Activated B cell treated with CpG ODN at 0.5 μM for 24 hours (primary cell): ENCODE measurements around the gene LCN1. TPM values are rescaled to one million over a fixed set of nuclear protein-coding genes. Genes with fewer than 3 reads are reported as not detected.

Experiments used
- ATAC-seq: fragments of 200-7000 bp; cut with Tn5 transposase; one replicate; pipeline ENCODE4 v1.10.0; 2021; ENCODE audit warnings: low read depth, mild to moderate bottlenecking, moderate library complexity
- CTCF ChIA-PET: fragments of 350-600 bp; sonication (Branson Sonifier 250); formaldehyde crosslinking; loops from one replicate; lab custom pipeline; 2021; ENCODE audit warnings: antibody characterized with exemption; lab: Charles Lee
- POLR2A ChIA-PET: fragments of 350-600 bp; sonication (Branson Sonifier 250); formaldehyde crosslinking; loops from one replicate; lab custom pipeline; 2021; ENCODE audit warnings: antibody characterized with exemption; lab: Charles Lee
- DNase-seq: peaks from one replicate; pipeline ENCODE4 v3.0.0; 2022
- H3K27ac Mint-ChIP-seq: one replicate; pipeline ENCODE4 v1.8.0; 2020; ENCODE audit warnings: mixed read lengths
- H3K27me3 Mint-ChIP-seq: one replicate; pipeline ENCODE4 v1.8.0; 2021; ENCODE audit warnings: mixed read lengths
- H3K36me3 Mint-ChIP-seq: one replicate; pipeline ENCODE4 v1.8.0; 2021; ENCODE audit warnings: low read depth, mixed read lengths
- H3K4me1 Mint-ChIP-seq: one replicate; pipeline ENCODE4 v1.8.0; 2021; ENCODE audit warnings: mixed read lengths
- H3K4me3 Mint-ChIP-seq: one replicate; pipeline ENCODE4 v1.8.0; 2020; ENCODE audit warnings: mild to moderate bottlenecking, mixed read lengths
- H3K9me3 Mint-ChIP-seq: one replicate; pipeline ENCODE4 v1.8.0; 2020; ENCODE audit warnings: mixed read lengths
- intact Hi-C: fragments of 100-400 bp; cut with micrococcal nuclease; formaldehyde crosslinking; loops from one replicate; pipeline ENCODE4 v1.15.1; 2024
- total RNA-seq: library from RNA; stranded (reverse); gene quantifications from 2 replicates; pipeline ENCODE4 v1.2.3, GENCODE V29; 2022
- TF ChIP-seq, protein P1 (sequence below): fragments of 200-600 bp; IDR thresholded peaks from one replicate; pipeline ENCODE4 v1.8.0; 2022; ENCODE audit warnings: antibody characterized with exemption, mild to moderate bottlenecking

LCN1 gene
- total RNA-seq, 1 donor from 2014 or later = not detected

DNA sequence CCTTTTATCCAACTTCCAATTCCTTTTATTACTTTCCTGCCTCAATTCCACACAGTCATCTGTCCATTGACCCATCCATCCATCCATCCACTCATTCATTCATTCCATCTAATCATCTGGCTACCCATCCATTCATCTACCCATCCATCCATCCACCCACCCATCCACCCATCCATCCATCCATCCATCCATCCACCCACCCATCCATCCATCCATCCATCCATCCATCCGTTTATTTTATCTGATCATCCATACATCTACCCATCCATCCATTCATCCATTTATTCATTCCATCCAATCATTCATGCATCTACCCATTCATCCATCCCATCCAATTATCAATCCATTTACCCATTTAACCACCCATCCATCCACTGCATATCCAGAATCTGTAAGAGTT lies 51.9 kb downstream of the LCN1 start:
- intact Hi-C loops = no loop called here
- H3K27ac Mint-ChIP-seq = no peak overlapping the region
- ATAC-seq (no peak), DNase-seq (no peak)
- no peak overlapping the region for H3K4me3 Mint-ChIP-seq
- peaks cover 3% of the 10 kb centered on the region for H3K27me3 Mint-ChIP-seq
- no peaks in the 10 kb centered on the region for H3K36me3 Mint-ChIP-seq
- no peaks in the 10 kb centered on the region for H3K4me1 Mint-ChIP-seq
- TF ChIP-seq, protein P1, sequence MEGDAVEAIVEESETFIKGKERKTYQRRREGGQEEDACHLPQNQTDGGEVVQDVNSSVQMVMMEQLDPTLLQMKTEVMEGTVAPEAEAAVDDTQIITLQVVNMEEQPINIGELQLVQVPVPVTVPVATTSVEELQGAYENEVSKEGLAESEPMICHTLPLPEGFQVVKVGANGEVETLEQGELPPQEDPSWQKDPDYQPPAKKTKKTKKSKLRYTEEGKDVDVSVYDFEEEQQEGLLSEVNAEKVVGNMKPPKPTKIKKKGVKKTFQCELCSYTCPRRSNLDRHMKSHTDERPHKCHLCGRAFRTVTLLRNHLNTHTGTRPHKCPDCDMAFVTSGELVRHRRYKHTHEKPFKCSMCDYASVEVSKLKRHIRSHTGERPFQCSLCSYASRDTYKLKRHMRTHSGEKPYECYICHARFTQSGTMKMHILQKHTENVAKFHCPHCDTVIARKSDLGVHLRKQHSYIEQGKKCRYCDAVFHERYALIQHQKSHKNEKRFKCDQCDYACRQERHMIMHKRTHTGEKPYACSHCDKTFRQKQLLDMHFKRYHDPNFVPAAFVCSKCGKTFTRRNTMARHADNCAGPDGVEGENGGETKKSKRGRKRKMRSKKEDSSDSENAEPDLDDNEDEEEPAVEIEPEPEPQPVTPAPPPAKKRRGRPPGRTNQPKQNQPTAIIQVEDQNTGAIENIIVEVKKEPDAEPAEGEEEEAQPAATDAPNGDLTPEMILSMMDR = no peak
- ChIA-PET CTCF (no interaction called here), POLR2A (no interaction called here)
- H3K9me3 Mint-ChIP-seq = peaks cover 6% of the 10 kb centered on the region

- peaks cover 3% of the 10 kb centered on the region for H3K27me3 Mint-ChIP-seq
- TF ChIP-seq, protein P1 = no peak
- ChIA-PET POLR2A (no interaction called here), CTCF (no interaction called here)
- no peak for DNase-seq
- ATAC-seq = no peak
- H3K4me1 Mint-ChIP-seq = no peaks in the 10 kb centered on the region
- no peak overlapping the region for H3K4me3 Mint-ChIP-seq
- no peaks in the 10 kb centered on the region for H3K36me3 Mint-ChIP-seq
- intact Hi-C loops = no loop called here
- H3K9me3 Mint-ChIP-seq = peaks cover under 1% of the 10 kb centered on the region
- H3K27ac Mint-ChIP-seq = no peak overlapping the region
Observed at GRCh38 chr9:135574331-135574730, 53.1 kb downstream of the LCN1 start.

- Mint-ChIP-seq H3K27ac (no peak overlapping the region), H3K9me3 (no peaks in the 10 kb centered on the region), H3K36me3 (no peaks in the 10 kb centered on the region), H3K4me1 (no peaks in the 10 kb centered on the region), H3K27me3 (peaks cover 3% of the 10 kb centered on the region), H3K4me3 (no peak overlapping the region)
- TF ChIP-seq, protein P1 = no peak
- POLR2A ChIA-PET = no interaction called here
- no peak for DNase-seq
- intact Hi-C loops = no loop called here
- CTCF ChIA-PET = no interaction called here
- ATAC-seq = no peak
Observed at GRCh38 chr9:135574943-135575342, 53.7 kb downstream of the LCN1 start.

Other genes with a start within 250 kb of the LCN1 start
- gene PPP1R26, start 41.7 kb upstream of the LCN1 start, total RNA-seq = 3.1 and 6.7 TPM in 2 replicates
- 35.1 and 39.7 TPM in 2 replicates for gene MRPS2, start 20.8 kb upstream of the LCN1 start, total RNA-seq
- gene OBP2A, start 24.7 kb downstream of the LCN1 start, total RNA-seq = not detected in 2 replicates
- not detected in 2 replicates for gene PAEP, start 40.3 kb downstream of the LCN1 start, total RNA-seq
- gene GLT6D1, start 118.1 kb downstream of the LCN1 start, total RNA-seq = not detected in 2 replicates
- gene LCN9, start 141.9 kb downstream of the LCN1 start, total RNA-seq = not detected in 2 replicates
- not detected in 2 replicates for gene SOHLH1, start 178.0 kb downstream of the LCN1 start, total RNA-seq
- gene KCNT1, start 180.7 kb downstream of the LCN1 start, total RNA-seq = not detected in 2 replicates